ENCODE measurements around the gene HOMEZ.
A peak's percentile ranks its signal among the peaks of the same experiment; 100 is the strongest.
"Not testable (repeated sequence)": the region's sequence is repeated elsewhere in the genome, so short reads cannot be mapped to it uniquely, and the experiment has no call there.

HOMEZ gene

GRCh38 chr14:23275412-23275811 lies 10.5 kb downstream of the HOMEZ start:
- DNase-seq = no peak

GRCh38 chr14:23269193-23269592 lies 16.7 kb downstream of the HOMEZ start:
- DNase-seq = no peak

DNA sequence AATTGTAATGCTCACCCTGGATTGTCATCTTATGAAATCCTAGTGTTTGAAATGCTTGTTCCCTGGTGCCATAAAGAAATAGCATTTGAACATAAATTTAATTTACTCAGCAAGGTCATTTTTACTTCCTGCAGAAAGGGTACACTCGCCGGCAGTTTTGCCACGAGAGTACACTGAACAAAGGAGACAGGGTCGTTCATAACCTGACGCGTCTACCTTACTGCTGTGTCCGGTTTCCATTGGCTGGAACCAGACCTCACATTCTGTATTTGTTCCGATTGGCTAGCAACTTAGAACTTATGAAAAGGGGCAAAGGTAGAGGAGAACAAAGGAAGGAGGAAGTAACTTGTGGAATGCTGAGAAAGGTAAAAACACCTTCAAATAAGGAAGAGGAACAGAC lies 25.1 kb downstream of the HOMEZ start:
- not testable (repeated sequence) for DNase-seq

DNA sequence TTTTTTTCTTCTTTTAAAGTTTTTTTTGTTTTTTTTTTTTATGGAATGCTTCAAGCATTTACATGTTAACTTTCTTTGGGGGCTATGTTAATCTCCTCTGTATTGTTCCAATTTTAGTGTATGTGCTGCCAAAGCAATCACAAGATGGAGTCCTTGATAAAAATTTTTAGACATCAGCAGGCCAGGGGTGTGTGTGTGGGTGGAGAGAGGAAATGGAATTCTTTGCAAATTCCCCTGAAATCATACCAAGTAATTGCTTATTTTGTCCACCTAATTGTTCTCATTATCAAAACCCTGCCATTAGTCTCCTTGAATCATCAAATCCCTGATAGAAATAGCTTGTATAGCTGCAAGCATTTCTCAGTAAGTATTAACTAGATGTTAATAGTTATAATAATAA lies 26.5 kb downstream of the HOMEZ start:
- DNase-seq = no peak

GRCh38 chr14:23258256-23258655 lies 27.7 kb downstream of the HOMEZ start:
- DNase-seq = no peak

GRCh38 chr14:23252420-23253333 lies 33.3 kb downstream of the HOMEZ start:
- DNase-seq = no peak

GRCh38 chr14:23252006-23252405 lies 33.9 kb downstream of the HOMEZ start:
- no peak for DNase-seq

DNA sequence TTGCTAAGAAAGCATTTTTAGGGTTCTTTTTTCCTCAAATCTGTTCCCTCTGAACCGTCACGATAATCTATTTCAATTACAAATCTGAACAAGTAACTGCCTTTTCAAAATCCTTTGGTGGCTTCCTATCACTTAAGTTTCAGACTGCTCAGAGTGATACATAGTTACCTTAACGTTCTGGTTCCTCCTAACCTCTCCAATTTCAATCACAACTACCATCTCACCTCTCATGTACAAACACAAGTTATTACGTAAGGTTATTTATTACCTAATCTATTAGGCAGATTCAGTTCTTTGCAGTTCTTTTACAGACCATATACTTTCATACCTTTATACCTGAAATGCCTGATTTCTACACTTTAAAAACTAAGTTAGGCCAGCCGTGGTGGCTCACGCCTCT lies 36.1 kb downstream of the HOMEZ start:
- DNase-seq = no peak

- DNase-seq = no peak
Measured at GRCh38 chr14:23248601-23249000, 37.3 kb downstream of the HOMEZ start.

DNA sequence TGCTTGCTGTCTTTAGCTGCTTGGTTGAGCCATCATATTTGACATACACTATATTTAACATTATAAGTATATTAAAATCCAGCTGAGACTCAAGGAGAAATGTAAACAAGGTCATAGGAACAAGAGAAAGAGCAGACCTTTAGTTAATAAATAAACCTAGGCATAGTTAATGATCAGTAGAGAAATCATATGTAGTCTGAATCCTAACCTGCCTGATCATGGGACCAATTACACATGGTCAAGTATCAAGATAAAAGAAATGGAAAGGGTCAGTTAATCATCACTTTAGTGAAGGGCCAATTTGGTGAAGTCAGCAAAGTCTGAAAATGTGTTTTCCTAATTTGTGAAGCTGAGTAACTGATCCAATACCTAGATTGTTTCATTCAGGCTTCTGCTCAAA lies 40.6 kb downstream of the HOMEZ start:
- DNase-seq = no peak

DNA sequence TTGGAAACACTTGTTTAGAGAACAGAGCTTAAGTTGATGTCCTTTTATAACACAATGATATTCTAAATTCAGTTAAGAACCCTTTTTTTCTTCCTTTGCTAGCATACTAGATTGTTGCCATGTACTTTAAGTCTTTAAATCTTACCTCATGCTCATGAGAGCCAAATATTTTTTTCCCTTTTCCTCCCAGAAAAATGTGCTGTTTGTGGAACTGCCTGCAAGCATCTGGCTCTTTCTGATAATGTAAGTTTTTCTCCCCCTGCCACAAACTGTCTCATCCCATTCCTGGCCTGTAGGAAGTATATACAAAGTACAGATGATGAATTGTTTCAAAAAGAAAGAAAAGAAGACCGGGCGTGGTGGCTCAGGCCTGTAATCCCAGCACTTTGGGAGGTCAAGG lies 42.9 kb downstream of the HOMEZ start:
- no peak for DNase-seq

DNA sequence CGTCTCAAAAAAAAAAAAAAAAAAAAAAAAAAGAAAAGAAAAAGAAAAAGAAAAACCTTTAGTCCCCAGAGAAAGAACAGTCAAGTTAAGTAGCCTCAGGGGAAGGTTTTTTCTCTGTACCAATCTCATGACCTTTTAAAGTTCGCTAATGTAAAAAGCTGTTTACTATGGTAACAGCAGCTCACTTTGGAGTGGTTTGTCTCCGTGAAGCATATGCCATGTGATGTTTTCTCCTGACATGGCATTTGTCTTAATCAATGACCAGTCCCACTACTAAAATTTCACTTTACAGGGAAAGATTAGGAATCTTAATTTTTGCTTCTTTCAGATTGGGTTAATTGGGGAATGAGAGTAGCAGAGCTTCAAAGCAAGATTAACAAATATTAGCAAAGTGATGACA lies 43.9 kb downstream of the HOMEZ start:
- no peak for DNase-seq

GRCh38 chr14:23241061-23241715 lies 44.7 kb downstream of the HOMEZ start:
- not testable (repeated sequence) for DNase-seq

GRCh38 chr14:23240661-23241060 lies 45.3 kb downstream of the HOMEZ start:
- no peak for DNase-seq

DNA sequence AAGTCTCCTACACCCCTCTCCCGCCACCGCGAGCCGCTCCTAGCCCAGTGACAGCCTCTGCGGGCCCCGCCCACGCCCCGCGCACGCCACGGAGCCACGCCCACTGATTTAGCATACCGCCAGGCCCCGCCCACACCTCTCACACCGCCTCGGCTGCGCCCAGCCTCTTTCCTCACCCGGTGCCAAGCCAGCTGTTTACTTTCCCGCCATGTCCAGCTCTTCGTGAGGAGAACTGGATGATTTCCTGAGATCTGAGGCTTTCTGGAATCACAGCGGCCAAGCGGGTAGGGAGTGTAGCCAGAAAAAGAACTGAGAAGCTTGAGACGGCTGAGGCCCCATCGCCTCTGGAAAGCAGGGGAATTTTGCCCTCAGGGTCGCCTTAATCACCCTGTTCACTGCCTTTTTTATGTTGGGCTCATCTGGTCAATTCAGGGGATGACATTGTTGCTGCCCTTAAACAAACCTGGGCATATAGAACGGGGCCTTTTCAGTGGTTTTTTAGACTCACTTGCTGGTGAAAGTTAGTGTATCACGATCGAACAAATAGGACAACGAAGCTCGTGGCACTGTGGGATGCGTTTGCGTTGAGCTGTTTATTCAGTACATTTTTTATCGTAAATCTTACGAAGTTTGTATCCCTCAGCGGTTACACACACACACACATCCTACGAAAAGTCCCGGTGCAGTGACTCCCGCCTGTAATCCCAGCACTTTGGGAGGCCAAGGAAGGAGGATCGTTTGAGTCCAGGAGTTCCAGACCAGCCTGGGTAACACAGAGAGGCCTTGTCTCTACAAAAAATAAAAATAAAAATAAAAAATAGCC lies 47.9 kb downstream of the HOMEZ start, which contains the start of gene RNF212B:
Gene RNF212B (plus strand): TSS at position 165 of the 823 bp plus-strand sequence. CDS start 2,410 bp downstream, outside the sequence.
- peak; percentile 90 for DNase-seq

DNA sequence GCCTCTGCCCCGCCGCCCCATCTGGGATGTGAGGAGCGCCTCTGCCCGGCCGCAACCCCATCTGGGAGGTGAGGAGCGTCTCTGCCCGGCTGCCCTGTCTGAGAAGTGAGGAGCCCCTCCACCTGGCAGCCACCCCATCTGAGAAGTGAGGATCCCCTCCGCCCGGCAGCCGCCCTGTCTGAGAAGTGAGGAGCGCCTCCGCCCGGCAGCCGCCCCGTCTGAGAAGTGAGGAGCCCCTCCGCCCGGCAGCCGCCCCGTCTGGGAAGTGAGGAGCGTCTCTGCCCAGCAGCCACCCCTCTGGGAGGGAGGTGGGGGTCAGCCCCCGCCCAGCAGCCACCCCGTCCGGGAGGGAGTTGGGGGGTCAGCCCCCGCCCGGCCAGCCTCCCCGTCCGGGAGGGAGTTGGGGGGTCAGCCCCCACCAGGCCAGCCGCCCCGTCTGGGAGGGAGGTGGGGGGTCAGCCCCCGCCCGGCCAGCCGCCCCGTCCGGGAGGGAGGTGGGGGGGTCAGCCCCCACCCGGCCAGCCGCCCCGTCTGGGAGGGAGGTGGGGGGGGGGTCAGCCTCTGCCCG lies 53.6 kb downstream of the HOMEZ start:
- DNase-seq = not testable (repeated sequence)

- DNase-seq = no peak
Measured at GRCh38 chr14:23228812-23229211, 57.1 kb downstream of the HOMEZ start.

DNA sequence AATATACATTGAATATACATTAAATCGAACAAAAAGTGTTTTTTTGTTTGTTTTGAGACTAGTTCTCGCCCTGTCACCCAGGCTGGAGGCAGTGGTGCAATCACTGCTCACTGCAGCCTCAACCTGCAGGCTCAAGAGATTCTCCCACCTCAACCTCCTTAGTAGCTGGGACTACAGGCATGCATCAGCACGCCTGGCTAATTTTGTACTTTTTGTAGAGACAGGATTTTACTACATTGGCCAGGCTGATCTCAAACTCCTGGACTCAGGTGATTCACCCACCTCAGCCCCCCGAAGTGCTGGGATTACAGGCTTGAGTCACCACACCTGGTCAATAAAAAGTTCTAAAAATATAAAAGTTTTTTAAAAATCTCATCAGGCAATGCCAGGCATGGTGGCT lies 58.4 kb downstream of the HOMEZ start:
- no peak for DNase-seq

DNA sequence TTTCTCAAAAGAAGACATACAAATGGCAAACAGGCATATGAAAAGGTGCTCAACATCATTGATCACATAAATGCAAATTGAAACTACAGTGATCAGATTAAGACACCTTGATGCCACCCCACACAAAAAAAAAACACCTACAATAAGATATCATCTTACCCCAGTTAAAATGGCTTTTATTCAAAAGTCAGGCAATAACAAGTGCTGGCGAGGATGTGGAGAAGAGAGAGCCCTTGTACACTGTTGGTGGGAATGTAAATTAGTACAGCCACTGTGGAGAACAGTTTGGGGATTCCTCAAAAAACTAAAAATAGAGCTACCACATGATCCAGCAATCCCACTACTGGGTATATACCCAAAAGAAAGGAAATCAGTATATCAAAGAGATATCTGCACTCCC lies 61.0 kb downstream of the HOMEZ start:
- not testable (repeated sequence) for DNase-seq

Data from activated CD8-positive, alpha-beta memory T cell treated with anti-CD3 and anti-CD28 coated beads for 24 hours (primary cell).